A673 (cell line): ENCODE data around the gene UGT1A9.

Source experiments
- EZH2 ChIP-seq: fragments of 200-600 bp; sonication (generic); IDR thresholded peaks from 2 replicates; pipeline ENCODE4 v1.6.1; 2017; ENCODE audit warnings: borderline replicate concordance, low read depth, mild to moderate bottlenecking, mixed read lengths, antibody characterized with exemption, low read length; ENCODE audit not compliant: poor library complexity, severe bottlenecking
- TF ChIP-seq, protein P1 (sequence below): fragments of 300-800, 200-600 bp; sonication (generic); conservative IDR thresholded peaks from 2 replicates; pipeline ENCODE4 v1.5.1; 2017; ENCODE audit warnings: low read depth, mild to moderate bottlenecking, antibody characterized with exemption, low read length, moderate library complexity, mixed read lengths

DNA sequence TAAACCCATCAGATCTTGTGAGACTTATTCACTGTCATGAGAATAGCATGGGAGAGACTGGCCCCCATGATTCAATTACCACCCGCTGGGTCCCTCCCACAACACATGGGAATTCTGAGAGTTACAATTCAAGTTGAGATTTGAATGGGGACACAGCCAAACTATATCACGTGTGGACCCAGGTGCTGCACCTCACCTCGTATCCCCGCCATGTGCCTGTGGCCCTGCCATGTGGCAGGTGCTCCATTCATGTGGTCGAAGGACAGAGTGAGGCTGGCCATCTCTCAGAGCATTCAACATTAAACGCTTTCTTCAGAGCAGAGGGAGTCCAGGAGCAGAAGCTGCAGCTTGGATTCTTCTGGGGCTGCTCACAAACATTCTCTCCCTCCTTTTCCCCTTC, 138.7 kb downstream of the UGT1A9 start:
- TF ChIP-seq, protein P1, sequence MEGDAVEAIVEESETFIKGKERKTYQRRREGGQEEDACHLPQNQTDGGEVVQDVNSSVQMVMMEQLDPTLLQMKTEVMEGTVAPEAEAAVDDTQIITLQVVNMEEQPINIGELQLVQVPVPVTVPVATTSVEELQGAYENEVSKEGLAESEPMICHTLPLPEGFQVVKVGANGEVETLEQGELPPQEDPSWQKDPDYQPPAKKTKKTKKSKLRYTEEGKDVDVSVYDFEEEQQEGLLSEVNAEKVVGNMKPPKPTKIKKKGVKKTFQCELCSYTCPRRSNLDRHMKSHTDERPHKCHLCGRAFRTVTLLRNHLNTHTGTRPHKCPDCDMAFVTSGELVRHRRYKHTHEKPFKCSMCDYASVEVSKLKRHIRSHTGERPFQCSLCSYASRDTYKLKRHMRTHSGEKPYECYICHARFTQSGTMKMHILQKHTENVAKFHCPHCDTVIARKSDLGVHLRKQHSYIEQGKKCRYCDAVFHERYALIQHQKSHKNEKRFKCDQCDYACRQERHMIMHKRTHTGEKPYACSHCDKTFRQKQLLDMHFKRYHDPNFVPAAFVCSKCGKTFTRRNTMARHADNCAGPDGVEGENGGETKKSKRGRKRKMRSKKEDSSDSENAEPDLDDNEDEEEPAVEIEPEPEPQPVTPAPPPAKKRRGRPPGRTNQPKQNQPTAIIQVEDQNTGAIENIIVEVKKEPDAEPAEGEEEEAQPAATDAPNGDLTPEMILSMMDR: no peak
- no peak for TF ChIP-seq EZH2
